GM18520 (cell line): ENCODE data around the gene SUPT6H.

Experiments
- ATAC-seq: cut with Tn5 transposase; IDR thresholded peaks from one replicate; pipeline ENCODE4 v1.9.1; 2021; ENCODE audit not compliant: unreplicated experiment

SUPT6H gene

DNA sequence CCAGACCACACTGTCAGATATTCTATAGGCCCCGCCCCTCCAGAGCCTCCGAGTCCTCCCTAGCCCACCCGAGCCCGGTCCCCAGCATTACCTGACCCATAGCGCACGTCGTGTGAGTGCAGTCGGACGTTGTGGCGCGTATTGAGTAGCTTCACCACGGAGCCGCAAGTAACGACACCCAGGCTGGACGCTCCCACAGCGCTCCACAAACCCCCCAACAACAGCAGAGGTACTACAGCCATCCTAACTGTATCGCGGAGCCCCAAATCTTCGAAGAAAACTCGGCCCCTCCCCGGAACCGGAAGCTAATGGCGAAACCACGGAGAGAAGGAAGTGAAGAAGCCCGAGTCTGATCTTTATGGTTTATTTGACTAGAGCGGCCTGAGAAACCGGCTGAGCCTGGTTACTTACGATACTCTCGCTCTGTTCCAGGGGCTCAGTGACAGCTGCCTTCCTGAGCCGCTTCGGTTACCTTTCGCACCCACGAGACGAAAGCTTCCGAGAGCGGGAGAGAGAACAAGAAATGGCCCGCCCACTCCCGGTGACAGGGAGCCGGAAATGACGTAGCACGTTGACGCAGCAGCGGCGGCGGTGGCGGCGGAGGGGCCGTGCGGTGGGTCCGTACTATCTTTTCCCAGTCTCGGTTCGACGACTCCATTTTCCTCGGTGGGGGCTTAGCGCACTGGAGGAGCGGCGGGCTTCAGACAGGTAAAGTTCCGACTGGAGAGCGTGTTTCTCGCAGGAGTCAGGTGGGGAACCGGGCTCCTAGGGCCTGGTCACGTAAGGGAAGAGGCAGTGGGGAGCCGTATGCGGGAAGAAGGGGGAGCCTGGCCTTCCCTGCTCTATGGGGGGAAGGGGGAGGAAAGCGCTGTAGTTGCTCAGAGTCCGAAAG lies at the start of gene SUPT6H, which contains the start of gene SDF2:
TSS of gene SUPT6H (plus strand) at position 571 of the 892 bp plus-strand sequence. CDS start 11,197 bp downstream, outside the sequence.
TSS of gene SDF2 (minus strand) at position 272 of the 892 bp plus-strand sequence. CDS start at position 242, 30 bp downstream.
- peak; percentile 60 for ATAC-seq

DNA sequence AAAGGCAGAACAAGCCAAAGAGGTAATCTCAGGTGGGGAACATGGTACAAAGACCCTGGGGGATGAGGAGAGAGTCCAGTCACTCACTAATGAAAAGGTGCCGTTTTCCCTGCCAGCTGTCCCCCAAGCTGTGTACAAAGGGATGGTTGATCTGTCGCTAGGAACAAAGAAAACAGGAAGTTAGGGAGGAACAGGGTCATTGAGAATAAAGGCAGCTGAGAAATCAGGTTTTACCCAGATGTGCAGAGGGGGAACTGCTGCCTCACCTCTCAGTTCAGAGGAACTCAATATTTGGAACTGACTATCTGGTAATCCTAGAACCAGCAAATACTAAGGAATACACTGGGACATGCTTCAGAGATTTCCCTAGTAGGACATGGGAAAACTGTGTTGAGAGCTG lies 49.5 kb upstream of the SUPT6H start:
- ATAC-seq, result no peak

DNA sequence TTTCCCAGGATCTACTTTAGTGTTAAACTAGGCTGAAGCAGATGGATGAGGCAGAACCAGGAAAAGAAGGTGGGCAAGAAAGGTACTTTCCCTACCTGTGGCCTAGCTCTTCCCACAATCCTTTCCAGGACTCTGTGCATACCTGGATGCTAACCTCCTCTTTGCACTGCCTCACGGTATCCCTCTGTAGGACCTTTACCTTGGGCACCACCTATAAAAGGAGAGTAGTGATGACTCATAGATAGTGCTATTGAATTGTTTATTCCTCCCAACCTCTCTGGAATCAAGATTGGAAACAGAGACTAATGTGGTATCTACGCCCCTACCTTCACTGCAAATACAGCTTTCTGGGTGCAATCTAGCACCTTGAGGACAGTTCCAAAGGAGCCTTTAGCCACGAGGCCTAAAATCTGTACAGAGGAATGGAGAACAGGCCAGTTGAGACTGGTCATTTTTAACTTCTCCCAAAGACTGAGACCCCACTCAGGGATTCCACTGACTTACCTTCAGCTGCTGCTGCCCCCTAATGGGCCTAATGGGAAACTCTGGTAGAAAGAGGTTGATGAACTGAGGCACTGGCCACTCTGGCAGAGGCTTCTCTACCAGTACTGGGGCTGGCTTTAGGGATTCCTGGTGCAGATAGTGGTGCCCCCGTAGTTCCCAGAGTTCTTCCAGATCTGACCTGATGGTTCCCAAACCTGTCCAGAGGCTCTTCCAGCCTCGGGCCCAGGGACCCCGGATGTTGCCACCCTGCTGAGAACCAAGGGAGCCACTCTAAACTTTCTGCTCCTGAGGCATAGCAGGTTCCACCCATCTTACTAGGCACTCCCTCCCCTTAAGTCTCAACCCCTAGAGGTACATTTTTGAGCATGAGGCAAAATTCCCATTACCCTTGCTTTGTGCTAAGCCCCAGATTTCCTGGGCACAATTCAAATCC lies 48.8 kb upstream of the SUPT6H start:
- no peak for ATAC-seq

DNA sequence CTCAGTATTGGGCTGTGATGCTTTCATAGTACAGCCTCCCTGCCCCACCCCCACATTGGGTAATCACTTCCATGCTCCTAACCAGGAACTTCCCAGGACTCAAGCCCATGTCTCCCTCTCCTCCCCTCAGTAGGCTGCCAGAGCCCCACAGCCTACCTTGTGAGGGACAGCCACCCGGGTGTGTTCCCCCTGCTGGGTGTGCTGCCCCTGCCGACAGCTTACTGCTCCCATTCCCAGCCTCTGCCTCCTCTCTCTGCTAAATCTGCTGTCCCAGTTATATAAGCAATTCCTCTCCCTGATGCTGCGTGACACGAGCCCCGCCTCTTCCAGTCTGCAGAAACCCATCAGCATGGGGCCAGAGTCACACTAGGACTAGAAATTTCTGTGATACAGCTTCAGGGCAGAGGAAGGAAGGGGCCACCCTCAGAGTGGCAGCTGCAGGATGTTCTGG lies 48.0 kb upstream of the SUPT6H start, which contains the start of gene RSKR:
TSS of gene RSKR (minus strand) at position 255 of the 451 bp plus-strand sequence. CDS start at position 231, 24 bp downstream.
- ATAC-seq, result no peak

DNA sequence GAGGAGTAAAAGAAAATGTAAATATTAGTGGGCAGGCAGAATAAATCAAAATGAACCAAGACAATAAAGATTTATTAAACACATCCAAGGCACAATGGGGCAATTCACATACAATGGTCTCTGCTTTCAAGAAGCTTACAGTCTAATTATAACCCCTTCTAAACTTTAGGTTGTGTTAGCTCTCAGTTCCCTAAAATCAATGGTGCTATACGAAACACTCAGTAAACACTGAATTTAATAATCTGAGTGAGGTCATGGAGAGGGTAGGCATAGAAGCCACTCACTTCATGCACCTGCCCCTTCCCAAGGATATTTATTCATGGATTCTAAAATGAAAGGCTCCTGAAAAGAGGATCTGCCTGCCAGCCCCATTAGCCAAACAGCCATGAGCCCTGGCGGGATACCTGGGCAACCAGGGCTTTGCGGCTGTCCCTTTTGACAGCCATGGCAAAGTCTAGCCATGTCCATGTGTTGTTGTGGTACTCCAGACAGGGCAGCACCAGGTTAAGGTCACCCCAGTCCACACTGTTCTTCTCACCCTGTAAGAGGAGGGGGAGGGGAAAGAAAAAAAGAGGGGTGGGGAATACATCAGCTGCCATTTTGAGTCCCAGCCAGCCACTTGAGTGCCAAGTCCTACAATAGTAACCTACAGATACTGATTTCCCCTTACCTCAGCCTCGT lies 46.6 kb upstream of the SUPT6H start:
- ATAC-seq, result no peak

DNA sequence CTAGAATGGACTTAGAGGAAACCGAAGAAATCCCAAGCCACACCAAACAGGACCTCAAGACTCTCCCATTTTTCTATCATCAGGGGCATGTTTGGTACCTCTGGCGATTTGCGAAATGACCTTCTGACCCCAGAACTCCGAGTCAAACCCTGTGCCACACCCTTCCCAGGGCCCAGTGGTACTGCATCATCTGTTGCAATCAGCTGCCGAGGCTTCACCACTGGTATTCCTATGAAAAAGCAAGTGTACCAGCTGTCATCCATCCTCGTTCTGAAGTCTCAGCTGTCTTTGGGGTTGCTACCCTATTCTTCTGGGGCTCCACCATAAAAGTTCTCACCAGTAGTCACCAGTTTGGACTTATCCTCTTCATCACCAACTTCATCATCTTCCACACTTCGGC lies 45.7 kb upstream of the SUPT6H start:
- ATAC-seq, result no peak

DNA sequence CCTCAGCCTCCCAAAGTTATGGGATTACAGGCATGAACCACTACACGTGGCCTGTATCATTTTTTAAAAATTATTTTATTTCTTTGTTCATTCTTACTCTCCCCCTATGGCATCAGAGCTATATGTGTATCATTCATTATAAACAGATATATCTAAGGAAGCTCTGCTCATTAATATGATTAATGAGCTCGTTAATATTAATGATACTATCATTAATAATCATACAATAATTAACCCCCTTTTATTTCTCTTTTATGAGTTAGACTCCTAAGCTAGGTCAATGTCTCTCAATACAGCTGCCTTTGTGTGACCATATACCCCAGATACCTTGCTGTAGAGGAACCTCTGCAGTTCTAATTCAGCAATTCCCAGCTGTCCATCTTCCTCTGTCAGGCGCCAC lies 43.5 kb upstream of the SUPT6H start:
- no peak for ATAC-seq

DNA sequence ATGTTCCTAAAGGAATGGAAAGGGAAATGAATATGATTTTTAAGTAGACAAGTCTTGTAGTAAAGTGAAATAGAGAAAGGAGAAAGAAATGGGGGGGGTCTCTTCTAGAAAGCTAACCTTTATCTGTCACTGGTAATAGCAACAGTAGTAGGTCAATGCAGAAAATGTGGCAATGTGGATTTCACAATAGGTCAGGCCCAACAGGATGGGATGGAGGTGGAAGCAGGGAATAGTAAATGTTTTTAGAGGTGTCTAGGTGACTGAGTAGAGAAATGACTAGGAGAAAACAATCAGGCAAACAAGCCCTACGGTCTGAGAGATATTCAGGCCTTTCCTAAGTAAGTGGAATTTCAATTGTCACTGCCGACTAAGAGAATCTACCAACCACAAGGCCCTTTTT lies 42.0 kb upstream of the SUPT6H start:
- no peak for ATAC-seq

DNA sequence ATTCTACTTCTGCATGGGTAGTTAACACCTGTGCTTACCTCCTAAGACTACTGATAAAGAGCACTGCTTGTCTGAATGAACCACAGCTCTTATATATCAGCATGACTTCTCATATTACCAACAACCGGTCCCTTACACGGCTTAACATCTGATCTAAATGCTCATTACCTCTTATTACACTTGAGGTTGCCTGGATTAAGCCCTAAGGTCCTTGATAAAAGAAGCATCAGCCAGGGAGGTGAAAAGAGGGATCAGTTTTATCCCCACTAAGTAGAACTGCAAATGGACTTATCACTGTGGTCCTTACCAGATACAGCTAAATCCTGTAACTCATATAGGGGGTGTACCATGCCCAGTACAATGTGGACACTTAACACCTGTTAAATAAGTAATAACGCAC lies 39.8 kb upstream of the SUPT6H start:
- no peak for ATAC-seq

DNA sequence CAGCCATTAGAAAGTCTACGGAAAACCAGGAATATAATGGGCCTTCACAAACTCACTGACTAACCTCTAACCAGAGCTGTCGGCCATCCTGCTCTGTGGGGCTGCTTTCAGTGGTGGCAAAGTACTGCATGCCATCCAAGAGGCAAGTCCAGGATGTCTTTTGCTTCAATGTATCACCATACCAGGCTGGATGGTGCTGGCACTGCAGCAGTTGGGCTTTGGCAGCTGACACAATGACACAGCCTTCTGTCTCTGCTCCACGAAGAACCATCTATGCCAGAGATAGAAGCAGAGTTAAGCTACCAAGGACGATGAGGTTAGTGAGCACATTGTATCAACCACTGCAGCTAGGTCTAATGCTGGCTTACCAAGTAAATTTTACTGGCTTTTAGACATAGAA lies 38.3 kb upstream of the SUPT6H start:
- ATAC-seq, result no peak

DNA sequence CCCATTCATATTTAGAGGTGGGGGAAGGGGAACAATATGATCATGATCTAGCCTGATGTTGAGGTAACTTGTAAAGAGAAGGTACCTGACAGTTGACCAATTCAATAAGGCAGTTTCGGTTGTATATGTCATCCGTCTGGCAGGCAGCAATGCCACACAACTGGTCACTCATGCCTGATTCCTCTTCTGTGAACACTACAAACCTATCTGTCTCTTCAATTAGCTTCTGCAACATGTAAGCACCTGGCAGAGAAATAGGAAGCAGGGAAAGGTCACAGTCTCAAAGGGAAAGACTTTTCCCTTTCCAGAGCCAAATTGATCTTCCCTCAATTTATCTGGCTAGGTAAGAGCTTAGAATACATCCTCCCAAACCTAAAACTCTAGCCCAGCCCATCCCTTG lies 37.9 kb upstream of the SUPT6H start:
- ATAC-seq, result no peak

DNA sequence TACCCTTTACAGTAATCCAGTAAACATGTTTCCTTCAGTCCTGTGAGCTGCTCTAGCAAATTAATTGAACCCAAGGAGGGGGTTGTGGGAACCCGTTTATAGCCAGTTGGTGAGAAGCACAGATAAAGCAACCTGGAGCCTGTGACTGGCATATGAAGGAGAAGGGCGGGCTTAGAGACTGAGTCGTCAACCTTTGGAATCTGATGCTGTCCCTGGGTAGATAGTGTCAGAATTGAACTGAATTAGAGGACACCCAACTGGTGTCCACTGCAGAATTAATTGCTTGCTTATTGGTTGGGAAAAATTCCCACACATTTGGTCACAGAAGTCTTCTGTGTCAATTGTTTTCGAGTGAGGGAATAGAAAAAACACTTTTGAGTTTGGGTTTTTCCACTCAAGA lies 35.2 kb upstream of the SUPT6H start:
- no peak for ATAC-seq

DNA sequence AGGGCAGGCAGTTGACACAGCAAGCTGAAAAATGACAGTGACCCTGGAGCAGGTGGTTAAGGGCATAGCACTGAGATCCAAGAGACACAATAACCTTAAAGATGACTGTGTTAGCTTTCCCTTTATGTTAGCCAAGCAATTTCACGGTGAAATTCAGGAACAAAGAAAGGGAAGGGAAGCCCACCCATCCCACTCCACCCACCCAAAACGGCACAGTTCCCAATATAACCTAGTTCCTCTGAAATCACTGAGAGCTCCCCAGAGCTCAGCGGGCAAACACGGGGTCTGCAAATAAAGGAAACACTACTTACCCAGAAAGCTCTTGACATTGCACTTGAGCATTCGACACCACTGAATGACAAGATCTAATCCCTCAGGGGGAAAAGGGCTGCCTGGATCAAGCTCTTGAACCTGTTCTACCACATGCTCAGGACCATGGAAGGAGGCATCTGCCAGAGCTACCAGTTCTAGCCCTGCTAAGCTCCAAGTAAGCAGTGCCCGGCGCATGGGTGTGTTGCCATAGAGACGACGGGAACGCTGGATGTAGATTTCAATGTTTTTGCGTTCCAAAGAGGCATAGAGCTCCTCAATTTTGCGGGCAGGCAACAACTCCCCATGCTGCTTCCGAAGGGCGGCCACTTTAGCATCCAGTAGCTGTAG lies 27.7 kb upstream of the SUPT6H start:
- ATAC-seq, result no peak

DNA sequence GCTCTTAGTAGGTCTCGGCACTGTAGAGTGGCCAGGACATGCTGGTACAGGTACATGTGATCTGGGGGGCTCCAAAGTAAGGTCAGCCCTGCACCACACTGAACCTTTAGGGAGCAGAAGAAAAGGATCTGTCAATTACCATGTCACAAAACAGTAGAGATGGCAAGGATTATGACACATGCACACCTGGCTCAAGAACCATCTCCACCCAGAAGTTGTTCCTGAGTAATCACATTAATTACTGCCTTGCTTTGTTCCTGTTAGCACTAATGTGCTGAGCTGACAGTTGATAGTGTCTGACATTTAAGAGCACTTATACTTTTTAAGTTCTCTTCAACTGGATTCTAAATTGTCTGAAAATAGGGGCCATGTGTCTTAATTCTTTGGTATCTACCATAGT lies 26.5 kb upstream of the SUPT6H start:
- ATAC-seq, result no peak

DNA sequence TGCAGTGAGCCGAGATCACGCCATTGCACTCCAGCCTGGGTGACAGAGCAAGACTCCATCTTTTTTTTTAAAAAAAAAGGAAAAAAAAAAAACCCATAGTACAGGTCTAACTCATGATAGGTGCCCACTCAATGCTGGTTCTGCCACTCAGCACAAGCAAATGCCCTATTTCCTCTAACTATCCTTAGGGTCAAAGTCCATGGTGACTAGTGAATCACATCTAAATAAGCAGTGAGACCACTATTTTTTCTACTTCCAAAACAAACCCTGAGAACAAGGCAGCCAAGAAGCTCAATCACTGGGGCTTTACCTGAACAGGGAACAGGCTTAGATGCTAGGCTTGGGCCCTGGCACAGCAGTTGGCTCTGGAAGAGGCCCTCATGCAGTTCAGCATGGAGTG lies 20.4 kb upstream of the SUPT6H start:
- no peak for ATAC-seq

DNA sequence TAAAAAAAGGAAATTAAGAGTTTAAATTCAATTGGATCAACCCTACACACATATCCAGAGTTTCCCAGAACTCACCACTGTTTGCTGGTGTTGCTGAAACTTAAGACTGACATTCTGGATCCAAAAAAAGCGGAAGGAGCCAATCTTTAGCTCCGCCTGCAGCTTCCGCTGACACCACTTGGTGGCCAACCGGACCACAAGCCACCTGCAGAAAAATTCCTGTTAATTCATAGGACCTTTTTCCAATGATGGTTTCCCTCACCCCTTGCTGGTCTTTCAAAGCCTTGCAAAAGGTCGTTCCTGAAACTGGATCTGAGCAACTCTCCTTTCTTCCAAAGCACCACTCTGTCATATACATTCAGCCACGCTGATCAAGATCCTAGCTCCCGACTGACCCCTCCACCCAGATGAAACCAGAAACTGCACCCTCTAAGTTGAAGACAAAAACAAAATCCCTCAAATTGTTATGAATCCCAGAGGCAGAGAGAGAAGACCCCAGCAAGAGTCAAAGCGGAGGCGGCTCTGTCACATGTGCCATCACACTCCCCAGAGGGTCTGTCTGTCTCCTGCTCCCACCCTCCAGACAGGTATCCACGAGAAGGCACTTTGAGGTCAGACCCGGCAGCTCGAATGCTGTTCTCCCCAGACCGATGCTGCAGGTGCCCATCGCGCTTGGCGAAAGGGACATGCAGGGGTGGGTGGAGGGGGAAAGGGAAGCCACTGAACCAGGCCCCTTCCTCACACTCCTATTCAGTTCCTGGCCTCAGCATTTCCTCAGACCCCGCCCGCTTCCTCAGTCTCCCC lies 17.8 kb upstream of the SUPT6H start:
- ATAC-seq, result no peak

DNA sequence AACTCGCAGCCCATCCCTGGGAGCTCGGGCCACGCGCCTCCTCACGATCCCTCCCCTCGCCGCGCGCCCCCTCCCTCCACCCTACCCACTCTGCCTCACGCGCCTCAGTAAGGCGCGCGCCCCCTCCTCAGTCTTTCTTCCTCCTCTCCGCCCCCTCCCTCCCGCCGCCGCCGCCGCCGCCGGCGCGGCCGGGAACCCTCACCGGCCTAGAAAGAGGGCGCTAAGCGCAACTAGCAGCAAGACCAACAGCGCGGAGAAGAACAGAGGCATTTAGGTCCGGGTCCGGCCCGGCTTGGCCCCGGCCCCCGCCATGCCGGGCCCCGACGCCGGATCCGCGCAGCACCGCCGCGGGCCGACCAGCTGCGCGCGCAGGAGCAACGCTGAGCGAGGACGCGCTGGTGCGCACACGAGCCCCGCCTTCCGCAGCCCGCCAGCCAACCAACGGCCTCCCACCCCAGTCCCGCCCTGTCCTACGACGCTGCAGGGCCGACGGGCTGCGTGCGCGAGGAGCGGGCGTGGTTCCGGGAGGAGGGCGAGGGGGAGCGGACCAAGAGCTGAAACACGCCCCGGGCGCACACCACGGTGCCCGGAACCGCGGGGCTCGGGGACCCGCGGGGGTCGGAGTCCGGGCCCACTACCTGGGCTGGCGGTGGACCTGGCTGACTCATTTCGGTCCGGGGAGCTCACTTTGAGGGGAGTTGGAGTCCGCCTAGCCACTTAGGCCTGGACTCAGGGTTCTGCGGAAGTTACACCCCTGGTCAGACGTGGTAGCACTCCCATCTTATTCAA lies 17.0 kb upstream of the SUPT6H start, which contains the start of gene BLTP2:
TSS of gene BLTP2 (minus strand) at position 372 of the 789 bp plus-strand sequence. CDS start at position 270, 102 bp downstream.
- ATAC-seq, result peak; percentile 86

DNA sequence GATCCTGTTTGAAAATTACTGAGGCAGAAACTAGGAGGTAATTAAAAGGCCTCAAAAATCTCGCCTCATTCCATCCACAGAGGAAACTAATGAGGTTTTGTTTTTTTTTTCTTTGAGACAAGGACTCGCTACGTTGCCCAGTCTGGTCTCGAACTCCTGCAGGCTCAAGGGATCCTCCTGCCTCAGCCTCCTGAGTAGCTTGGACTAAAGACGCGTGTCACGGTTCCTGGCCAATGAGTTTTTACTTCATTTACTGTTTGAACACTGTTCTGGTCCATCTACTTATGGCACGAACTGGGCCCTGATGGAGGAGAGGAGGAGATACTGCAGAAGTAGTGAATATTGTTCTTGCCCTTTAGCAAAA lies 16.4 kb upstream of the SUPT6H start:
- no peak for ATAC-seq
